Karpas-422 (cell line): Measurements from ENCODE around the gene PMEL. TPM values are rescaled to one million over a fixed set of nuclear protein-coding genes. Genes with fewer than 3 reads are reported as not detected.
A peak's percentile ranks its signal among the peaks of the same experiment; 100 is the strongest.
"Not testable (repeated sequence)": the region's sequence is repeated elsewhere in the genome, so short reads cannot be mapped to it uniquely, and the experiment has no call there.

Source experiments
- DNase-seq: peaks from one replicate; pipeline ENCODE4 v3.0.0-alpha.2; 2015
- H2AFZ ChIP-seq: fragments of 200-600 bp; sonication (generic); 2 replicates; pipeline ENCODE4 v1.6.1; 2014; ENCODE audit warnings: antibody characterized with exemption, low read length, mixed read lengths
- H3K27ac ChIP-seq: fragments of 200-600 bp; sonication (generic); 2 replicates; pipeline ENCODE4 v1.5.1; 2014; ENCODE audit warnings: mild to moderate bottlenecking, low read length, moderate library complexity
- H3K27me3 ChIP-seq: fragments of 200-600 bp; sonication (generic); 2 replicates; pipeline ENCODE4 v1.6.1; 2014; ENCODE audit warnings: low read length, mixed read lengths
- H3K36me3 ChIP-seq: fragments of 200-600 bp; sonication (generic); 2 replicates; pipeline ENCODE4 v1.6.1; 2014; ENCODE audit warnings: low read length, mixed read lengths; ENCODE audit not compliant: insufficient read depth
- H3K4me1 ChIP-seq: fragments of 200-600 bp; sonication (generic); 2 replicates; pipeline ENCODE4 v1.6.1; 2014; ENCODE audit warnings: mild to moderate bottlenecking, low read length, mixed read lengths
- H3K4me2 ChIP-seq: fragments of 200-600 bp; sonication (generic); 2 replicates; pipeline ENCODE4 v1.6.1; 2014; ENCODE audit warnings: low read length, low read depth, mild to moderate bottlenecking; ENCODE audit not compliant: poor library complexity, severe bottlenecking
- H3K4me3 ChIP-seq: fragments of 200-600 bp; sonication (generic); 2 replicates; pipeline ENCODE4 v1.5.1; 2014; ENCODE audit warnings: mild to moderate bottlenecking, antibody characterized with exemption, low read length, mixed read lengths
- H3K79me2 ChIP-seq: fragments of 200-600 bp; sonication (generic); 2 replicates; pipeline ENCODE4 v1.6.1; 2014; ENCODE audit warnings: mild to moderate bottlenecking, low read length, mixed read lengths
- H3K9ac ChIP-seq: fragments of 200-600 bp; sonication (generic); 2 replicates; pipeline ENCODE4 v1.6.0; 2014; ENCODE audit warnings: low read length
- H3K9me2 ChIP-seq: fragments of 200-600 bp; sonication (generic), shearing (Covaris generic); replicated peaks from 2 replicates; pipeline ENCODE4 v1.6.0; 2014; ENCODE audit warnings: mild to moderate bottlenecking, low read length, moderate library complexity; ENCODE audit not compliant: insufficient read depth
- H3K9me3 ChIP-seq: fragments of 300-700, 200-600 bp; sonication (generic); 2 replicates; pipeline ENCODE4 v1.6.1; 2014; ENCODE audit warnings: low read length, mixed read lengths
- H4K20me1 ChIP-seq: fragments of 200-600 bp; sonication (generic); 2 replicates; pipeline ENCODE4 v1.6.1; 2014; ENCODE audit warnings: mild to moderate bottlenecking, antibody characterized with exemption, low read length, low read depth; ENCODE audit not compliant: insufficient read depth
- total RNA-seq: library from RNA; depleted of rRNA; stranded (reverse); fragments of >200 nt; shearing (Covaris generic); gene quantifications from 2 replicates; pipeline ENCODE4 v1.2.3, GENCODE V29; 2014; ENCODE audit warnings: low replicate concordance

The PMEL gene
- total RNA-seq, 1 experiment from 2014 or later = 8.8 TPM

DNA sequence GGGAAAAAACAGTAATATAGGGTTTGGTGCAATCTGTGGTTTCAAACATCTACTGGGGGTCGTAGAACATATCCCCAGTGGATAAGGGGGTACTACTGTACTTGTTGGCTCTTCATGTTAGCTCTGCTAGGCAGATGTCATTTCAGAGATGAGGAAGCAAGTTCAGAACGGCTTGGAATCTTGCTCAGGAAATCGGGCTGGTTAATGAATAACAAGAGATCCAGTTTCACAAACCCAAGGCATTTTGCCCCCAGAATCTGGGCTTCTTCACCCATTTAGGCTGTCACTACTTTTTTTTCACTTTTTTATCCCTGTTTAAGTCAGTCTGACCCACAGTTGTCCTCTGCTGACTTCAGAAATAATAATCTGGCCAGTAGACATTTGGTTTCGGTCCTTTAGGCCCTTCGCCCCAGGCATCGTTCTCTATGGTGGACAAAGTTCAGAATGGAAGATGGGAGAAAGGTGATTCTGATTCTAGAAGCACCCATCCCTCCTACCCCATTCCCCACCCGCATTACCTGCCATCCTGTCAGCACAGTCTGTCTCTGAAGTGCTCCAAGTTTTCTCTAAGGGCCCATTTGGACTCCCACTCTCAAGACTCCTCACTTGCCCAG is 35.8 kb upstream of the PMEL start:
- Histone ChIP-seq H3K4me1 (no peaks in the 10 kb centered on the region), H3K9me3 (no peaks in the 10 kb centered on the region), H3K79me2 (no peaks in the 10 kb centered on the region), H3K36me3 (no peaks in the 10 kb centered on the region), H3K4me2 (no peak overlapping the region), H2AFZ (no peak overlapping the region), H3K27me3 (no peaks in the 10 kb centered on the region), H3K4me3 (no peak overlapping the region), H4K20me1 (no peaks in the 10 kb centered on the region), H3K9ac (no peak overlapping the region), H3K9me2 (no peaks in the 10 kb centered on the region), H3K27ac (no peak overlapping the region)
- no peak for DNase-seq

DNA sequence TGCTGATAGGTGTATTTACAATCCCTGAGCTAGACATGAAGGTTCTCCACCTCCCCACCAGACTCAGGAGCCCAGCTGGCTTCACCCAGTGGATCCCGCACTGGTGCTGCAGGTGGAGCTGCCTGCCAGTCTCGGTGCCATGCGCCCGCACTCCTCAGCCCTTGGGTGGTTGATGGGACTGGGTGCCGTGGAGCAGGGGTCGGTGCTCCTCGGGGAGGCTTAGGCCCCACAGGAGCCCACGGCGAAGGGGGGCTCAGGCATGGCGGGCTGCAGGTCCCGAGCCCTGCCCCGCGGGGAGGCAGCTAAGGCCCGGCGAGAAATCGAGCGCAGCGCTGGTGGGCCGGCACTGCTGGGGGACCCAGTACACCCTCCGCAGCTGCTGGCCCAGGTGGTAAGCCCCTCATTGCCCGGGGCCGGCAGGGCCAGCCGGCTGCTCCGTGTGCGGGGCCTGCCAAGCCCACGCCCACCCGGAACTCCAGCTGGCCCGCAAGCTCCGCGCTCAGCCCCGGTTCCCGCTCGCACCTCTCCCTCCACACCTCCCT is 34.2 kb upstream of the PMEL start:
- not testable (repeated sequence) for H3K4me3 ChIP-seq, H3K27me3 ChIP-seq, H3K4me2 ChIP-seq, H3K9me3 ChIP-seq, H3K4me1 ChIP-seq, H3K27ac ChIP-seq, DNase-seq, H3K79me2 ChIP-seq, H3K9me2 ChIP-seq, H3K9ac ChIP-seq, H4K20me1 ChIP-seq, H3K36me3 ChIP-seq, H2AFZ ChIP-seq

GRCh38 chr12:55999522-55999921 is 33.7 kb upstream of the PMEL start:
- not testable (repeated sequence) for H4K20me1 ChIP-seq, H3K9me2 ChIP-seq, H3K27ac ChIP-seq, DNase-seq, H3K4me1 ChIP-seq, H2AFZ ChIP-seq, H3K79me2 ChIP-seq, H3K27me3 ChIP-seq, H3K36me3 ChIP-seq, H3K9me3 ChIP-seq, H3K4me2 ChIP-seq, H3K9ac ChIP-seq, H3K4me3 ChIP-seq

DNA sequence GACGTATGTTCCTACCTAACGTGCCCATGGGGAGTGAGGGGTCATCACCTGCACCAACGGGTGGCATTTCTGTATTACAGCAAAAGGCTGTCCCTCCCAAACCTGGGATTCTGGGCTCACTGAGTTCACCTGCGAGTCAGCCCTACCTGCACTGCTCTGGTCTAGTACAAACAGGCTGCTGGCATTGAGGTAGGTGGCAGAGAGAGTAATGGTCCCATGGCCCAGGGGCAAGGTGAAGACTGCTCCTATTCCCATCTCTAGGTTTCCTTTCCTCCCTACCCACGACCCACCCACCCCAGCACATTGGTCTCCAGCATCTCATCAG is 31.7 kb upstream of the PMEL start:
- H3K27me3 ChIP-seq = no peaks in the 10 kb centered on the region
- no peak overlapping the region for H3K27ac ChIP-seq
- H3K4me3 ChIP-seq = no peak overlapping the region
- no peak overlapping the region for H2AFZ ChIP-seq
- no peaks in the 10 kb centered on the region for H3K9me2 ChIP-seq
- H3K36me3 ChIP-seq = no peaks in the 10 kb centered on the region
- H3K9me3 ChIP-seq = no peaks in the 10 kb centered on the region
- no peak overlapping the region for H3K9ac ChIP-seq
- H3K4me2 ChIP-seq = no peak overlapping the region
- H3K4me1 ChIP-seq = no peaks in the 10 kb centered on the region
- no peaks in the 10 kb centered on the region for H4K20me1 ChIP-seq
- H3K79me2 ChIP-seq = no peaks in the 10 kb centered on the region
- no peak for DNase-seq

DNA sequence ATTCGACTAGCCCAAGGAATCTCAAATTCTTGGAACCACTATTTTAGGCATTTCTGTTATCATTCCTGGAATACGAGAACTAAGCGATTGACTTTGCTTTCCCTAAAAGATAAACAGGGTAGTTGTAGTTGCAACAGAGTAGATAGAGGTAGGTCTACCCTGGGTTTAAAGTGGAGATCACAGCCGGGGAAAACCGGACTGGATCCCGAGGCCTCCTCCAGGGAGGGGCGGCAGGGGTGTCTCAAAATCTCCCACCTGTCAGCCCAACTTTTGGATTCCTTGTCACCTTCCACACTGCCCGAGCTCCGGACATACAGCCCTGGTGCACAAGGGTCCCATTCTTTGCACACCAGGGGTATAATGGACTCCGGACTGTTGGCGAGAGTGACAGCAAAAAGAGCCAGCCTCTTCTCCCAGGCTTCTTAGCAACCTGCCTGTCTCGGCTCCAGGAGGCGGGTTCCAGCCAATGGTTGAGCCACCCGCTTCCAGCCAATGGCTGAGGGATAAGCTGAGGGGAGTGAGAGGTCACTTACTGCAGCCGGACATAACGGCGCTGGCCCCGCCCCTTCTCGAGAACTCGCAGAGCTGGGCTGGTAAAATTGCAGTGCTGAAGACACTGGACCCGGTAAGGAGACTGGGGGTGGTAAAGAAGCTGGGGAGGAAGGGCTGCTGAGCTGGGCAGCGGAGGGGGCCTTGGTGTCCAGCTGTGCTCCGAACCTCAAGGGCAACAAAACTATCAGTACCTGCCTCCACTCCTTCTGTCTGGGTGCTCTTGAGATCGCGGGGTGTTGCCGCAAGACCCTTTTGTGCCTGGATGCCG is 31.1 kb upstream of the PMEL start, which contains the start of gene SUOX:
Gene SUOX, plus strand, starts transcription at position 562 of the 820 bp plus-strand sequence. CDS start 4,946 bp downstream, outside the sequence.
- no peak within 1 kb of the TSS for H3K9ac ChIP-seq
- H3K79me2 ChIP-seq = no peaks in the 10 kb centered on the region
- no peak within 1 kb of the TSS for H3K4me3 ChIP-seq
- no peak for DNase-seq
- H3K27ac ChIP-seq = no peak within 1 kb of the TSS
- H3K36me3 ChIP-seq = no peaks in the 10 kb centered on the region
- no peaks in the 10 kb centered on the region for H3K27me3 ChIP-seq
- H3K9me2 ChIP-seq = no peaks in the 10 kb centered on the region
- no peak within 1 kb of the TSS for H2AFZ ChIP-seq
- no peaks in the 10 kb centered on the region for H3K4me1 ChIP-seq
- H3K4me2 ChIP-seq = no peak within 1 kb of the TSS
- no peaks in the 10 kb centered on the region for H3K9me3 ChIP-seq
- no peaks in the 10 kb centered on the region for H4K20me1 ChIP-seq

DNA sequence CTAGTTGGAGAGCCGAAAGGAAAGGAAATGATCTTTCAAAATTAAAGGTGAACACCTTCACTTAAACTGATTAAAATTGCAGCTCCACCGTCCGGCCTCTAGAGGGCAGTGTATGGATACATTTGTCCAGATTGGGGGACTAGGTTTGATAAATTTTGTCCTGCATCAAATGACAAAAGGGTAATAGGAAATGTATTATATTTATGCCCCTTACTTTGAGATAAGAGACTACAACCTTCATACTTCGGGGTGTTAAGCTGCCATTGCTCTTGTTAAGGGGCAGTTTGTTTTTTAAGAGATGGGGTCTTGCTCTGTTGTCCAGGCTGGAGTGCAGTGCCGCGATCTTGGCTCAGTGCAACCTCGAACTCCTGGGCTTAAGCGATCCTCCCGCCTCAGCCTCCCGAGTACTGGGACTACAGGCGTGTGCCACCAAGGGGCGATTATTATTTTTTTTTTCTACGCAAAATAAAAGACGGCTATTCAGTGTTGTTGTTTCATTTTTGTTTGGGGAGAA is 30.4 kb upstream of the PMEL start:
- peak; percentile 88 for DNase-seq
- Histone ChIP-seq H3K79me2 (no peaks in the 10 kb centered on the region), H3K4me1 (no peaks in the 10 kb centered on the region), H2AFZ (no peak overlapping the region), H3K9ac (no peak overlapping the region), H3K36me3 (peaks cover 2% of the 10 kb centered on the region; the same call in 1 of the 2 replicates), H3K27me3 (no peaks in the 10 kb centered on the region), H3K9me3 (no peaks in the 10 kb centered on the region), H3K4me2 (no peak overlapping the region), H3K9me2 (no peaks in the 10 kb centered on the region), H4K20me1 (no peaks in the 10 kb centered on the region), H3K27ac (no peak overlapping the region), H3K4me3 (no peak overlapping the region)

DNA sequence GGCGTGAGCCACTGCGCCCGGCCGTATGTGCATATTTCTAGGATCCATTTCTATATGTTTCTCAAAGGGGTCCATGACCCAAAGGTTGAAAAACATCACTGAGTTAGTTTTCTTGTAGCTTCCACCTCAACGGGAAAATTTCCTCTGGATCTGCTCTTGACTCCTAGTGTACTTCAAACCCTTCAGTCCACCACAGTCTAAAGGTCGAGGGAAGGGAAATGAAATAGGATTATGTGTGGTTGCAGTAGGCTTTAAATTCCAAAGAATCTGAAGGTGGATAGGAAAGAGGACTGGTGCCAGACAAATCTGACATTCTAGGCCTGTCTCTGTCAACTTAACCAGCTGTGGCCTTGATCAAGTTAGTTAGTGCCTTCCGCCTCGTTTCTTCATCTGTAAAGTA is 29.5 kb upstream of the PMEL start:
- no peaks in the 10 kb centered on the region for H3K9me2 ChIP-seq
- H3K79me2 ChIP-seq = no peaks in the 10 kb centered on the region
- peaks cover 9% of the 10 kb centered on the region; the same call in 1 of the 2 replicates for H3K36me3 ChIP-seq
- DNase-seq = no peak
- no peak overlapping the region for H3K4me2 ChIP-seq
- H3K4me1 ChIP-seq = no peaks in the 10 kb centered on the region
- H3K9me3 ChIP-seq = no peaks in the 10 kb centered on the region
- H3K9ac ChIP-seq = no peak overlapping the region
- no peak overlapping the region for H2AFZ ChIP-seq
- no peak overlapping the region for H3K4me3 ChIP-seq
- no peak overlapping the region for H3K27ac ChIP-seq
- H3K27me3 ChIP-seq = no peaks in the 10 kb centered on the region
- no peaks in the 10 kb centered on the region for H4K20me1 ChIP-seq

- no peaks in the 10 kb centered on the region for H3K27me3 ChIP-seq
- H3K36me3 ChIP-seq = peaks cover 9% of the 10 kb centered on the region; the same call in 1 of the 2 replicates
- H3K27ac ChIP-seq = no peak overlapping the region
Measured at GRCh38 chr12:55993230-55993853, 27.5 kb upstream of the PMEL start.

More at GRCh38 chr12:55993230-55993853, 27.5 kb upstream of the PMEL start:
- DNase-seq = no peak
- H4K20me1 ChIP-seq = no peaks in the 10 kb centered on the region
- H3K9me3 ChIP-seq = no peaks in the 10 kb centered on the region
- no peak overlapping the region for H3K9ac ChIP-seq
- no peaks in the 10 kb centered on the region for H3K4me1 ChIP-seq
- no peak overlapping the region for H2AFZ ChIP-seq
- no peaks in the 10 kb centered on the region for H3K79me2 ChIP-seq
- no peak overlapping the region for H3K4me2 ChIP-seq
- H3K9me2 ChIP-seq = no peaks in the 10 kb centered on the region
- H3K4me3 ChIP-seq = no peak overlapping the region
